GM12872 (cell line): ENCODE data around the gene SLC45A1.

Experiments used
- TF ChIP-seq, protein P1 (sequence below): IDR thresholded peaks from 3 replicates; pipeline ENCODE4 v1.5.1; 2011; ENCODE audit warnings: low read depth, mild to moderate bottlenecking, low read length, moderate library complexity; ENCODE audit not compliant: insufficient read depth

Gene SLC45A1

DNA sequence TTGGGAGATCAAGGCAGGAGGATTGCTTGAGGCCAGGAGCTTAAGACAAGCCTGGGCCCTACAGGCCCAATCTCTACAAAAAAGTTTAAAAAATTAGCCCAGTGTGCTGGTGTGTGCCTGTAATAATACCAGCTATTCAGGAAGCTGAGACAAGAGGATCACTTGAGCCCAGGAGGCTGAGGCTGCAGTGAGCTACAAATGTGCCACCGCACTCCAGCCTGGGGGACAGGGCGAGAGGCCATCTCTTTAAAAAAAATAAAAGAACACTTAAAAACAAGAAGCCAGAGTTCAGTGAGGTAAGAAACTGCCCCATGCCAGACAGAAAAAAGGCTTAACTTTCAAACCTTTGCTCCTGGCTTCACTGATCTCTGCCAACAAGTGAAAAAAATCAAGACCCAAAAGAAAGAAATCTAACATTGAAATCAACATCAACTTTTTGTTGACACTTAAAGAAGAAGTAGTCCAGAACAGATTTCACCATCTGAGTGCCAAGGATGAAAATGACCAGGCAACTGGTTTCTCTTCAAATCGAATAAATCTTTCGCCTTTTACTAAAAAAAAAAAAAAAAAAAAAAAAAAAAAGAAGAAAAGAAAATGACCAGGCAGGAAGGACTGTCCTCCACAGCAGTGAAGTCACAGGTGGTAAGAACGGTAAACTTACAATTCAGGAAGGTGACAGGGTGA is 51.2 kb downstream of the SLC45A1 start:
- TF ChIP-seq, protein P1, sequence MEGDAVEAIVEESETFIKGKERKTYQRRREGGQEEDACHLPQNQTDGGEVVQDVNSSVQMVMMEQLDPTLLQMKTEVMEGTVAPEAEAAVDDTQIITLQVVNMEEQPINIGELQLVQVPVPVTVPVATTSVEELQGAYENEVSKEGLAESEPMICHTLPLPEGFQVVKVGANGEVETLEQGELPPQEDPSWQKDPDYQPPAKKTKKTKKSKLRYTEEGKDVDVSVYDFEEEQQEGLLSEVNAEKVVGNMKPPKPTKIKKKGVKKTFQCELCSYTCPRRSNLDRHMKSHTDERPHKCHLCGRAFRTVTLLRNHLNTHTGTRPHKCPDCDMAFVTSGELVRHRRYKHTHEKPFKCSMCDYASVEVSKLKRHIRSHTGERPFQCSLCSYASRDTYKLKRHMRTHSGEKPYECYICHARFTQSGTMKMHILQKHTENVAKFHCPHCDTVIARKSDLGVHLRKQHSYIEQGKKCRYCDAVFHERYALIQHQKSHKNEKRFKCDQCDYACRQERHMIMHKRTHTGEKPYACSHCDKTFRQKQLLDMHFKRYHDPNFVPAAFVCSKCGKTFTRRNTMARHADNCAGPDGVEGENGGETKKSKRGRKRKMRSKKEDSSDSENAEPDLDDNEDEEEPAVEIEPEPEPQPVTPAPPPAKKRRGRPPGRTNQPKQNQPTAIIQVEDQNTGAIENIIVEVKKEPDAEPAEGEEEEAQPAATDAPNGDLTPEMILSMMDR, result no peak

DNA sequence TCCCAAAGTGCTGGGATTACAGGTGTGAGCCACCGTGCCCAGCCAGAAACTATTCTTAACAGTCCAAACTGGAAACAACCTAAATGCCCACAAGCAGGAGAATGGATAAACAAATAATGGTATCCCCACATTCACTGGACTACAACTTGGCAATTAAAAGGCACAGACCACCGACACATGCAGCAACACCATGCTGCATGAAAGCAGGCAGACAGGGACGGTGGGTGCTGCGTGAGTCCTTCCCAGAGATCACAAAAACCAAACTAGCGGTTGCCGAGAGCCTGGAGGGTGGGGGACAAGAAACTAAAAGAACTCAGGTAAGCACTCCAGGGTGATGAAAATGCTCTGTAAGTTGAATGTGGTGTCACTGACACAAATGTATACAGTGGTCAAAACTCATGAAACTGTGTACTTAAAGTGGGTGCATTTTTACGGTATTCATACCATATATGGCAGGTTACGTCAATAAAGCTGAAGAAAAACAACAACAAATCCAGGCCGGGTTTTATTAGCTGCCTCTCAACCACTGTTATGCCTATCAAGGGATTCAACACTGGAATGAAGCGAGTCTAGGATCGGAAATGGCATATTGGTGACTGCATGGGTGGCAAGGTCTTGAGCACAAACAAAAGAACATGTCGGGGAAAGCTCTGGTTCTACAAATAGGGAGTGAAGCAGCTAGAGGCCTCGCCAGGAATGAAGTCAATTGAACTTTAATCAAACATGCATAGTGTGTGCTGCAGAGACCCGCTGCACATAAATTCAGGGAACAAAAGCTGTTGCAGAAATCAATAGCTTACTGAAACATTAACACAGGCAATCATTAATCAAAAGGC is 52.4 kb downstream of the SLC45A1 start:
- TF ChIP-seq, protein P1, result no peak

DNA sequence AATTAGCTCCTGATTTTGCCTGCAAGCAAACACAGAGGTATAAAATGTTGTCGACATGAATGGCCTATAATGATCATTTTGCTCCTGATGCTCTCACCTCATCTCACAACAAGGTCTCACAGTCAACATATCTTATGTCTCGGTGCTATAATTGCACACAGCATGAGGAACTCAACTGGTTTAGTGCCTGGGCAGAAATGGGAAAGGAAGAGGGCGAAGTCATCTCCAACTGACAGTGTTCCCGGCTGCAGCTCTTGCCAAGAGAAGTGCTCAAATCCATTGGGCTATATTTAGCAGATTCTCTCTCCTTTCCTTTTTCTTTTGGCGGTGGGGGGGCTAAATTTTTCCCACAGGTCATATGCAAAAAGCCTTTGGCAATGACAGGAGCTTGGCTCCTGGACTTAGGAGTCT is 53.0 kb downstream of the SLC45A1 start:
- TF ChIP-seq, protein P1, result no peak

DNA sequence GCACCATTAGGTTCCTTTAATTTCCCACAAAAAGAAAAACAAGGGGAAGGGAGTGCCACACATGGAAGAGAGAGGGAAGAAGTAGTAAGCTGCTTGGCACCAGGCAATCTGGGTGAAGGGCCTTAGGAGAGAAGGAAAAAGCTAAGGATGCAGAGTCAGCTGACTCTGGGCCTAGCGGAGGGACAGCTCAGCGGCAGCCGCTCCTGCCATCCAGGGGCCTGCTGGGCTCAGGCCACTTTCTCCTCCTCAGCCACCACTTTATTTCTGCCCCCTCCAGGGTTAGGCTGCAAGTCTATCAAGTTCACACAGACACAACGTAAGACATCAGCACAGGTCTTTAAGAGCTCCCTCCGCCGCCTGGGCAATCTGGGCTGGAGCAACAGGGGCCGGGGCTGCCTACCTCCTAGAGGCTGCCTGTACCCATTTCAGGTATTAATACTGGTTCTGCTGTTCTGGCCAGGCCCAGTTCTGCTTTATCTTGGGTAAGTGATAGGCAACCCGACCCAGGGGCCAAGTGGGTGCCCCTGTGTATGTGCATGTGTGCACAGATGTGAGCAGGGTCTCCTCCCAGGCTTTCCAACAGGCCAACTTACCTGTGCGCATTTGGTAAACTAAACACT is 53.6 kb downstream of the SLC45A1 start:
- TF ChIP-seq, protein P1, result no peak

DNA sequence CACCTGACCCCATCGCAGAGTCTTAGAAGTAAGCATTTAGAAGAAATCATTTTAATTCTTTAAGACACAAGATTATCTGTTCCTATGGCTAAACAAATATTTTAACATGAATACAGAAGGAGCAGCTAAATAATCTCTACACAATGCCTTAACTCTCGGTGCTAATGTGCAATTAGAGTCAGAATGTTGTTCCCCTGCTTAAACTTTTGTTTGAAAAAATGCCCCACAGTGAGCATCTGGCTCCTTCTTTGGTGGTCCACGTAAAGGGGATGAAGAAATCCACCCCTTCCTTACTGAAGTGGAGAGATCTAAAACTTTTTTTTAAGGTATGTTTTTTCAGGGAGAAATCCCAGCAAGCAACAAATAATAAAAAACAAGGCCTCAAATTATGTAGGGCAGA is 55.2 kb downstream of the SLC45A1 start:
- TF ChIP-seq, protein P1, result no peak

DNA sequence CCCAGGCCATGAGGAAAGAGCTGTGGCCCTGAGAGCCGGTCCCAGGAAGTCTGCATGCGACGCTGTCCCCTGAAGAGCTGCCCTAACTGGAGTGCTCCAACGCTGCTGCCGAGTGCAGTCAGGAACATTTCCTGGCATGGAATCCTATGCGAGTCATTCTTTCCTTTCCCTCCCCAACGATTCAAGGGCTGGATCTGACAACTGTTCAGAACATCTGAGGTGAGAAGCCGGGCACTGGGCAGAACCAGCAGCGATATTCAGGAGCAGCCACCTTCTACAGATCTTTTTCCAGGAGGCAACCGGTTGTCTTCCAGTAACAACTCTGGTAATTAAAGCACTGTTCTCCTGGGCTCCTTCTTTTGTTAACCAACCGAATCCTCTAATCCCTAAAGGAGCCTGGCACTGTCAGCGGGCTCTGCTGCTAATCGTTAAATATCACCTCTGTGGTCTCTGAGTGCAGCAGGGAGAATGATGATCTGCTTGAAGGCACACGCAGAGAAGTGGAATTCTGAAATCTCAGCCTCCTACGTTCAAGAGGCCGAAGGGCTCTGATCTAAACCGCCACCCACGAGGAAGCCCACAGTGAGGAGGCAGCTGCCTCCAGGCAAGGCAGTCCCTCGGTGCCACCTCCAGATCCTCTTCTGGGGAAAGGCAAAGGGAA is 55.8 kb downstream of the SLC45A1 start:
- TF ChIP-seq, protein P1, result no peak

DNA sequence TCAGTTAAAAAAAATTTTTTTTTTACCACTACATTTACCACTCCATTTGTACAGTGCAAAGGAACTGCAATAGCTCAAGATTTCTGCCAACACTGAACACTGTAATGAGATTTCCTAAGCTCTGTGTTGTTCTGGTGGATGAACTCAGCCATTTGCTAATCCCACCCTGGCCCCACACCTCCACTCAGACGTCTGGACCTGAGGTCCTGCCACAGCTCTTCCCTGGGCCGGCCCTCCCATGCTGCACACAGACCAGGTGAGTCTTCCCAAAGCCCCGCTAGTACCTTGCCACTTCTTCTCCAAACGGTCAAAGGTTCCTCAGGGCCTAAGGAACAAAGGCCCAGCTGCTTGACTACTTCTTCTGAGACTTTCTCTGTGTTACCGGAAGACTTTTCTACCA is 56.4 kb downstream of the SLC45A1 start:
- TF ChIP-seq, protein P1, result no peak
